C1 segment of cervical spinal cord (tissue), 14 donors: ENCODE measurements around the gene GPR132.
"Not testable (repeated sequence)": the region's sequence is repeated elsewhere in the genome, so short reads cannot be mapped to it uniquely, and the experiment has no call there.

Experiments used
- DNase-seq, 14 donors: peaks; one replicate each; lab custom pipeline; 2025; lab: John Stamatoyannopoulos, UW

Gene GPR132

DNA sequence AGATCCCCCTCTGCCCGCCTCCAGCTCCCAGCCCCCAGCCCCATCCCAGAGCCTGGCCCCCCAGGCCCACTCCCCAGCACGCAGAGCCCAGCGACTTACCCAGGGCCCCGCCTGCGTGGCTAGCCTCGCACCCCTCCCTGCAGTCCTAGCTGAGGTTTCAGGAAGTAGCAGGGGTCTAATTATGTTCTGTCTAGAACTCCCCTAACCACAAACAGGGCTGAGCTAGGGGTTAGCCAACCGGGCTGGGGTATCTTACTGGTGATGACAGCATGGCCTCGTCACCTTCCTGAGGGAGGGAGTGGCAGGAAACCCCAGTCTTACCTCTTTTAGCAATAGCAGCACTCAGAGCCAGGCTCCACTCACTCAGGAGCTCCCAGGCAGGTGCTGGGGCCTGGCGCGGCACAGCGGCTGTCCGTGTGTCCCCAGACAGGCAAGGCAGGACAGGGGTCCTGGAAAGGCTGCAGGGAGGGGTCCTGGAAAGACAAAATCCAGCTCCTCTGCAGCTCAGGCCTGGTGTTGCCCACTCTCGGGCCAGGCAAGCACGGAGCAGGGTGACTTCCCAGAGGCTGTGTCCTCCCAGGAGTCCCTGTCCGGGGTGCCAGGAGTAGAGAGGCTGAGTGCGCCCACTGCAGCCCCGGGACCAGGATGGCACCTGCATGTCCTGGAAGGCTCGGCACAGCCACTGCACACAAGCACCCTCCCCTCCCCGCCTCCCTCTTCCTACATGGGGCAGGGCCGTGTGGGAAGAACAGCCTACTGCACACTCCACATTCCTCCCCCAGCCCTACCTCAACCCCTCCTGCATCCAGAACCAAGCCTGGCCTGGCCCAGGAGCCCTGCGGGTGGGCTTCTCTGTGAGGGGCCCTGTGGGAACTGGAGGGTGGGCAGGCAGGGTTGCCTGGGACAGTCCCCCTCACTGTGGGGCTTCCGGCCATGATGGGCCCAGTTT, at the start of gene GPR132:
GPR132 (minus strand) TSS at position 151 of the 949 bp plus-strand sequence. CDS start 10,010 bp downstream, outside the sequence.
- peak in 4 of 14 donors; percentile 14 to 39 (median 32) for DNase-seq

DNA sequence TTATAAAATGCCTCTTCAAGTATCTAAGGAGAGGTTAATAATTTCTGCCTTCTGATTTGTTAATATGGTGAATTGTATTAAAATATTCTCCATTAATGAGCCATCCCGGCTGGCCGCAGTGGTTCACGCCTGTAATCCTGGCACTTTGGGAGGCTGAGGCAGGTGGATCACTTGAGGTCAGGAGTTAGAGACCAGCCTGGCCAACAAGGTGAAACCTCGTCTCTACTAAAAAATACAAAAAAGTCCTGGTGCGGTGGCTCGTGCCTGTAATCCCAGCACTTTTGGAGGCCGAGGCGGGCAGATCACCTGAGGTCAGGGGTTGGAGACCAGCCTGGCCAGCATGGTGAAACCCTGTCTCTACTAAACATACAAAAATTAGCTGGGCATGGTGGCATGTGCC, 44.0 kb upstream of the GPR132 start:
- not testable (repeated sequence) for DNase-seq

- DNase-seq, result no peak
These were observed 43.3 kb upstream of the GPR132 start for GRCh38 chr14:105108516-105108864.

DNA sequence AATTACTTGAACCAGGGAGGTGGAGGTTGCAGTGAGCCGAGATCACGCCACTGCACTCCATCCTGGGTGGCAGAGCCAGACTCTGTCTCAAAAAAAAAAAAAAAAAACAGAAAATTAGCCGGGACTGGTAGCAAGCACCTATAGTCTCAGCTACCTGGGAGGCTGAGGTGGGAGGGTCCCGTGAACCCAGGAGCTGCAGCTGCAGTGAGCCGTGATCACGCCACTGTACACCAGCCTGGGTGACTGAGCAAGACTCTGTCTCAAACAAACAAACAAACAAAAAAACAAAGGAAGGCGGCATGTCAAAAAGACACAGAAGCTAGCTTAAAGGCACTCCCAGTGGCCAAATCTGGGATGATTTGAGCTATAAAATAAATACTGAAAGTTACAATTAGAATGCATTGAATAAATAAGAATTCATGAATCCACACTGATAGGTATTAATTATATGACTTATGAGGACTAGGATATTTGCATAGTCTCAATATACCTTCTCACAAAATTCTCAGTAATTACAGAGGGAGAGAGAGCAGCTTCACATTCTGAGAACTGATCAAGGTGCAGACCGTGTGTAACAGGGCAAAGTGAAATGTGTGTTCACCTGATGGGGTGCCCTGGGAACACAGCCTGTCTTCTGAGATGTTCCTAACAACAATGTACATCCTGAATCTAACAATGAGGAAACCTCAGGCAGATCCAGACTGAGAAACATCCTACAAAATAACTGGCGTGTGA, 42.7 kb upstream of the GPR132 start:
- DNase-seq, result no peak

- no peak for DNase-seq
These were observed 42.1 kb upstream of the GPR132 start for GRCh38 chr14:105107351-105107750.

DNA sequence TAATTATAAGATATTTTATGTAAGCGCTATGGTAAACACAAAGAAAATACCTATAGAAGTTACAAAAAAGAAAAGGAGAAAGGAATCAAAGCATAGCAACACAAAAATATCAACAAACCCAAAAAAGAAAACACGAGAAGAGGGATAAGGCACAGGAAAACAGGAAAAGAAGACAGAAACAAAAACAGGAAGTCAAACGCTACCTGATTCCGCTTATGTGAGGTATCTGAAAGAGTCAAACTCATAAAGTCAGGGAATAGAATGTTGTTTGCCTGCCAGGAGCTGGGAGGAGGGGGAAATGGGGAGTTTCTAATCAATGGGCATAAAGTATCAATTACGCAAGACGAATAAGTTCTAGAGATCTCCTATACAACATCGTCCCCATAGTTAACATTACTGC, 39.9 kb upstream of the GPR132 start:
- DNase-seq, result no peak

- no peak for DNase-seq
These were observed 37.7 kb upstream of the GPR132 start for GRCh38 chr14:105102893-105103292.

DNA sequence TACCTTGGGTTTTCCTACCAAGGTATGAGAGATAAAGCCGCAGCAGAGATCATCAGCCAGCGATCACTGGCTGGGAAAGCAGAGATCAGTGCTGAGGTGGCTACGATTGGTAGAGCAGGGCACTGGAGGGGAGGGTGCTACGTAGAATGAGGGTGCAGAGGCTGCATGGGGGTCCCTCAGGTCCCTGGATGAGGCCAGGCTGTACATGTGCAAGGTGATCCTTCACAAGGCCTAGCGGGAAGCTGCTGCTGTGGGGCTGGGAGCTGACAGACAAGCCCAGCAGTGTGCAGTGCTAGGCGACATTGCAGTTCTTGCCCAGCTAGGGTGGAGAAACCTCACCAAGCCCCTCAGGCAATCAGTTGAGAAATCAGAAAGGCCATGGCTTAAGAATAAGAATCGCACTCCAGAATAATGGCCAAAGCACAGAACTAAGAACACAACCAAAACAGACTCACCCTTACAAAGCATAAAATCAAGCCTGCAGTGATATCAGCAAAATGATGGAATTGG, 37.2 kb upstream of the GPR132 start:
- no peak for DNase-seq

DNA sequence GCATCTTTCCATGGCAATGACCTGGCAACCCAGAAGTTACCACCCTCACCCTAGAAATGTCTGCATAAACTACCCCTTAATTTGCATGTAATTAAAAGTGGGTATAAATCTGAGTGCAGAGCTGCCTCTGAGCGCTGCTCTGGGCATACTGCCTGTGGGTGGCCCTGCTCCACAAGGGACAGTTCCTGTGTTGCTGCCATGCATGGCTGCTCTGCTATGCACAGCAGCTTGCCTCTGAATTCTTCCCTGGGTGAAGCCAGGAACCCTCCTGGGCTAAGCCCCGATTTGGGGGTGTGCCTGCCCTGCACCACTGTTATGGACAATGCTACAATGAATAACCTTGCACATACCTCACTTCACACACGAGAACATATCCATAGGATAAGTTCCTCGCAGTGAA, 35.7 kb upstream of the GPR132 start:
- DNase-seq, result no peak

- DNase-seq, result no peak
These were observed 34.5 kb upstream of the GPR132 start for GRCh38 chr14:105099778-105100177.

GRCh38 chr14:105098316-105098715, 33.1 kb upstream of the GPR132 start:
- DNase-seq, result no peak

DNA sequence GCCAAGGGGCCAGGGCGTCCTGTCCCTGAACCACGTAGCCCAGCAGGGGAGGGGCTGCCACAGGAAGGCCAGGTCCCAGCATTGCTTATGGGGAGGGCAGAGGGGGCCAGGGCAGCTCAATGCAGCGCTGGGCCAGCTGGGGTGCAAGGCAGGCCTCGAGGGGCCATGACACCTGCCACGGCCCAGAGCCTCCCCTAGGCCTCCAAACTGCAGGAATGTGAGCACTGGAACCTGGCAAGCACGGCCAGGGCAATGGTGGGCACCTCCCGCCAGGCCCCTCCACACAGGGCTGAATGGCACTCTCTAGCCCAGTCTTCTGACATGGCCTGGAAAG, 32.5 kb upstream of the GPR132 start:
- no peak for DNase-seq

GRCh38 chr14:105096206-105096875, 31.1 kb upstream of the GPR132 start:
- DNase-seq, result no peak

GRCh38 chr14:105095236-105095805, 30.1 kb upstream of the GPR132 start:
- DNase-seq, result no peak

DNA sequence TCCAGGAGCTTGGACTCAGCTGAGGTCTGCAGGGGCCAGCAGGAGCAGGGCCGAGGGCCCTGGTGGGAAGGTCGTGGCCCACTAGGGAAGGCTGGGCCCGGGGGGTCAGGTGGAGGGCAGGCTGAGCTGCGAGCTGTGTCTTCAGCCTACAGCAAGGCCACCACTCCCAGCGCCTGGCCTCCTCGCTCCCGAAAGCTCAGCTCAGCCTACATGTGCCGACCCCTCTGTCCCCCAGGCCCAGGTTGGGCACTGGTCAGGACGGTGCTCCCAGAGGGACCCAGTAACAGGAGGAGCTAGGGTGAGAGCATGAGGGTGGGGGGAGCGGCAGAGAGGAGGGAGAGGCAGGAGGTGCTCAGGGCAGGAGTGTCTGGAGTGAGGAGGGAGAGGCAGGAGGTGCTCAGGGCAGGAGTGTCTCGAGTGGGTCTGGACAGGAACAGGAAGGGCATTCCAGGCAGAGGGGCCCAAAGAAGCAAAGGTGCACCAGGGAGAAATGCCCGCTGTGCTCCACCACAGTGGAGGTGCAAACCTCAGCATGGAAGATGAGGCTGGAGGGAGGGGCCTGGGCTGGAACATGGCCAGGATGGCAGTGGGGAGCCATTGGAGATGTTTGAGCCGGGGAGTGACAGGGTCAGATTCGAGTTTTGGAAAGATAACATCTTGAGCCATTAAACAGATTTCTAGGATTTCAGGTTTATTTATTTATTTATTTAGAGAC, 29.1 kb upstream of the GPR132 start:
- DNase-seq, result no peak

- peak in 1 of 14 donors; percentile 54 for DNase-seq
These were observed 28.4 kb upstream of the GPR132 start for GRCh38 chr14:105093431-105094192.

GRCh38 chr14:105093038-105093430, 27.8 kb upstream of the GPR132 start:
- DNase-seq, result peak in 1 of 14 donors; percentile 24

- DNase-seq, result no peak
These were observed 27.2 kb upstream of the GPR132 start for GRCh38 chr14:105092171-105093037.

GRCh38 chr14:105091517-105092170, 26.4 kb upstream of the GPR132 start:
- peak in 1 of 14 donors; percentile 39 for DNase-seq
